GM19240 (cell line): ENCODE results near the gene KLK15.
"Not testable (repeated sequence)": the region's sequence is repeated elsewhere in the genome, so short reads cannot be mapped to it uniquely, and the experiment has no call there.

Experiments
- DNase-seq: peaks from one replicate; pipeline ENCODE4 v3.0.0; 2011; ENCODE audit warnings: low spot score; ENCODE audit not compliant: insufficient read length

Gene KLK15

GRCh38 chr19:50821248-50821612 lies 12.1 kb downstream of the KLK15 start:
- DNase-seq = no peak

GRCh38 chr19:50820549-50821247 lies 12.7 kb downstream of the KLK15 start:
- DNase-seq = no peak

- no peak for DNase-seq
Measured at GRCh38 chr19:50820086-50820485, 13.3 kb downstream of the KLK15 start.

- no peak for DNase-seq
Measured at GRCh38 chr19:50819636-50820035, 13.7 kb downstream of the KLK15 start.

- DNase-seq = no peak
Measured at GRCh38 chr19:50818859-50819472, 14.4 kb downstream of the KLK15 start.

- DNase-seq = peak; percentile 85
Measured at GRCh38 chr19:50817941-50818858, 15.2 kb downstream of the KLK15 start.

GRCh38 chr19:50815439-50815838 lies 17.9 kb downstream of the KLK15 start:
- no peak for DNase-seq

GRCh38 chr19:50814883-50815282 lies 18.5 kb downstream of the KLK15 start:
- DNase-seq = no peak

GRCh38 chr19:50812474-50812873 lies 20.9 kb downstream of the KLK15 start:
- DNase-seq = no peak

- DNase-seq = not testable (repeated sequence)
Measured at GRCh38 chr19:50811622-50812238, 21.6 kb downstream of the KLK15 start.

GRCh38 chr19:50808856-50809255 lies 24.5 kb downstream of the KLK15 start:
- DNase-seq = no peak

- peak; percentile 92 for DNase-seq
Measured at GRCh38 chr19:50804420-50805272, 28.7 kb downstream of the KLK15 start.

- no peak for DNase-seq
Measured at GRCh38 chr19:50803633-50804419, 29.5 kb downstream of the KLK15 start.

GRCh38 chr19:50801107-50801506 lies 32.3 kb downstream of the KLK15 start:
- DNase-seq = no peak

- DNase-seq = no peak
Measured at GRCh38 chr19:50799547-50799851, 33.9 kb downstream of the KLK15 start.

- no peak for DNase-seq
Measured at GRCh38 chr19:50798659-50799546, 34.5 kb downstream of the KLK15 start.

GRCh38 chr19:50797781-50798658 lies 35.4 kb downstream of the KLK15 start:
- DNase-seq = no peak

- no peak for DNase-seq
Measured at GRCh38 chr19:50797429-50797780, 36.0 kb downstream of the KLK15 start.
